Suprapubic skin (tissue), 4 donors: ENCODE measurements around the gene ANKRD18A. TPM values are rescaled to one million over a fixed set of nuclear protein-coding genes. Genes with fewer than 3 reads are reported as not detected.

Source experiments
- DNase-seq, 2 donors: peaks; one replicate each; pipeline ENCODE4 v3.0.0-alpha.2; 2019; ENCODE audit warnings: low spot score in 2 of 2
- H3K27ac ChIP-seq: fragments of 200-600 bp; sonication (generic); one replicate; pipeline ENCODE4 v1.5.1; 2019
- H3K27me3 ChIP-seq: fragments of 200-600 bp; sonication (generic); one replicate; pipeline ENCODE4 v1.5.1; 2019
- H3K36me3 ChIP-seq: fragments of 200-600 bp; sonication (generic); one replicate; pipeline ENCODE4 v1.5.1; 2019
- H3K4me1 ChIP-seq: fragments of 200-600 bp; sonication (generic); one replicate; pipeline ENCODE4 v1.5.1; 2019
- H3K4me3 ChIP-seq: fragments of 200-600 bp; sonication (generic); one replicate; pipeline ENCODE4 v1.5.1; 2019; ENCODE audit warnings: mild to moderate bottlenecking
- H3K9me3 ChIP-seq: fragments of 200-600 bp; sonication (generic); one replicate; pipeline ENCODE4 v1.5.1; 2019
- CTCF ChIP-seq, 2 donors: fragments of 200-600 bp in 1 of 2; fragments of 450-650 bp in 1 of 2; sonication (generic) in 1 of 2; IDR thresholded peaks; one replicate each; pipeline ENCODE4 v1.5.1; 2016 to 2019; ENCODE audit warnings: antibody characterized with exemption in 2 of 2, mild to moderate bottlenecking in 1 of 2, moderate library complexity in 1 of 2
- EP300 ChIP-seq: sonication (generic); formaldehyde crosslinking; IDR thresholded peaks from one replicate; pipeline ENCODE4 v1.6.1; 2017; ENCODE audit warnings: antibody characterized with exemption
- POLR2A ChIP-seq, 2 donors: fragments of 450-650 bp; IDR thresholded peaks; one replicate each; pipeline ENCODE4 v1.6.1; 2017; ENCODE audit warnings: antibody characterized with exemption in 2 of 2, mild to moderate bottlenecking in 2 of 2, moderate library complexity in 2 of 2
- POLR2AphosphoS5 ChIP-seq, 3 donors: sonication (generic); formaldehyde crosslinking; IDR thresholded peaks; one replicate each; pipeline ENCODE4 v1.6.1; 2017; ENCODE audit warnings: antibody characterized with exemption in 3 of 3
- WGBS: methylation state at CpG from one replicate; pipeline ENCODE4 v1.1.5; 2018; 5-methylcytosine and 5-hydroxymethylcytosine counted together
- total RNA-seq, 4 donors: library from RNA; depleted of rRNA; stranded (reverse); fragments of >200 nt; gene quantifications; one replicate each; pipeline ENCODE4 v1.1.0, GENCODE V29; 2016

The ANKRD18A gene
- total RNA-seq, 4 donors from 2014 or later, result 3.1 to 39.0 (median 3.9) TPM

DNA sequence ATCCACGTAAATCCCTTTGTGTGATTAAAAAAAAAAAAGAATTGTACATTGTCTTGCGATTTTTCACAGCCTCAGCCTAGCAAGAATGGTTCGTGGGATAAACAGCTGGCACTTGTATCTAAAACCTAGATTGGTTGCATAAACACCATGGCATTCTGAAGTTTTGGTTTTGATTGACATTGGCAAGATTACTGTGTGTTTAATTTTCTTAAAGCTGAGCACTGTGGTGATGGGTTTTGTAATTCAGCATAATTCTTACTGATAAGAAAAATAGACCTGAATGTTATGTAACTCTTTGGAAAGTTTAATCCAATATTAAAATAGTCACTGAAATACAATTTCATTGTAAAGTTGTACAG, 23.4 kb upstream of the ANKRD18A start:
- H3K27me3 ChIP-seq, result peaks cover 8% of the 10 kb centered on the region
- H3K4me3 ChIP-seq, result no peak overlapping the region
- no peak for DNase-seq
- TF ChIP-seq POLR2AphosphoS5 (IDR thresholded peaks at IDR 0.05) (no peak), EP300 (no peak), CTCF (IDR thresholded peaks at IDR 0.05) (no peak), POLR2A (IDR thresholded peaks at IDR 0.05) (no peak)
- H3K27ac ChIP-seq, result no peak overlapping the region
- no peaks in the 10 kb centered on the region for H3K4me1 ChIP-seq
- 64% methylated on average over 3 of the region's 3 CpGs for WGBS
- H3K36me3 ChIP-seq, result no peaks in the 10 kb centered on the region
- no peaks in the 10 kb centered on the region for H3K9me3 ChIP-seq

DNA sequence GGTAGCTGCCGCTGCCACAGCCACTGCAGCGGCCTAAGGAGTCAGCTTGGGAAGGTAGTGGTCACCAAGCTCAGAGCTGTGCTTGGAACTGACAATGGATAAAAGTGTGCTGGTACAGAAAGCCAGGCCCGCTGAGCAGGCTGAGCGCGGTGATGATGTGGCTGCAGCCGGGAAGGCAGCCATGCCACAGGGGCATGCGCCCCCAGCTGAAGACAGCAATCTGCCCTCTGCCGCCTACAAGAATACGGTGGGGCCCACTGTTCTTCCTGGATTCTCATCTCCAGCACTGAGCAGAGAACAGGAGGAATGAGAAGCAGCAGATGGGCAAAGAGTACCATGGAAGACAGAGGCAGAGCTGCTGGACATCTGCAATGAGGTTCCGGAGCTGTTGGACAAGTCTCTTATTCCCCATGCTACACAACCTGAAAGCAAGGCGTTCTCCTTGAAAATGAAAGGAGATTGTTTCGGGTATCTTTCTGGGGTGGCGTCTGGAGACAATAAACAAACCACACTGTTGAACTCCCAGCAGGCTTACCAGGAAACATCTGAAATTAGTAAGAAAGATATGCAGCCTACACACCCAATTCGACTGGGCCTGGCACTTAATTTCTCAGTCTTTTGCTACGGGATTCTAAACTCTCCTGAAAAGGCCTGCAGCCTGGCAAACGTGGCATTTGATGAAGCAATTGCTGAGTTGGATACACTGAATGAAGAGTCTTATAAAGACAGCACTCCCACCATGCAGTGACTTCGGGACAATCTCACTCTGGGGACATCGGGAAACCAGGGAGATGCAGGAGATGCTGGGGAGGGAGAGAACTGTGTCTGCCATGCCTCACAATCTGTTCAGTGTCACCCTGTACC, 22.8 kb upstream of the ANKRD18A start:
- no peaks in the 10 kb centered on the region for H3K36me3 ChIP-seq
- no peak for DNase-seq
- H3K27me3 ChIP-seq, result peaks cover 8% of the 10 kb centered on the region
- no peaks in the 10 kb centered on the region for H3K4me1 ChIP-seq
- 75% methylated on average over 18 of the region's 18 CpGs for WGBS
- no peaks in the 10 kb centered on the region for H3K9me3 ChIP-seq
- no peak overlapping the region for H3K27ac ChIP-seq
- no peak overlapping the region for H3K4me3 ChIP-seq
- TF ChIP-seq EP300 (no peak), POLR2AphosphoS5 (IDR thresholded peaks at IDR 0.05) (no peak), CTCF (IDR thresholded peaks at IDR 0.05) (no peak), POLR2A (IDR thresholded peaks at IDR 0.05) (no peak)

- H3K27ac ChIP-seq, result no peak overlapping the region
- WGBS, result 62% methylated on average over 12 of the region's 12 CpGs
- H3K4me1 ChIP-seq, result no peaks in the 10 kb centered on the region
- peaks cover 8% of the 10 kb centered on the region for H3K27me3 ChIP-seq
- no peak for DNase-seq
- no peaks in the 10 kb centered on the region for H3K9me3 ChIP-seq
- H3K36me3 ChIP-seq, result no peaks in the 10 kb centered on the region
- no peak for TF ChIP-seq POLR2A (IDR thresholded peaks at IDR 0.05)
- no peak for TF ChIP-seq POLR2AphosphoS5 (IDR thresholded peaks at IDR 0.05)
- TF ChIP-seq CTCF (IDR thresholded peaks at IDR 0.05), result no peak
- TF ChIP-seq EP300, result no peak
- no peak overlapping the region for H3K4me3 ChIP-seq
Measured at GRCh38 chr9:38641985-38642864, 21.8 kb upstream of the ANKRD18A start.

GRCh38 chr9:38641142-38641541, 20.7 kb upstream of the ANKRD18A start:
- Histone ChIP-seq H3K27me3 (peaks cover 11% of the 10 kb centered on the region), H3K9me3 (no peaks in the 10 kb centered on the region), H3K36me3 (no peaks in the 10 kb centered on the region), H3K27ac (no peak overlapping the region), H3K4me3 (no peak overlapping the region), H3K4me1 (no peaks in the 10 kb centered on the region)
- TF ChIP-seq POLR2AphosphoS5 (IDR thresholded peaks at IDR 0.05) (no peak), CTCF (IDR thresholded peaks at IDR 0.05) (no peak), EP300 (no peak), POLR2A (IDR thresholded peaks at IDR 0.05) (no peak)
- DNase-seq, result no peak
- 84% methylated on average over 9 of the region's 9 CpGs for WGBS

DNA sequence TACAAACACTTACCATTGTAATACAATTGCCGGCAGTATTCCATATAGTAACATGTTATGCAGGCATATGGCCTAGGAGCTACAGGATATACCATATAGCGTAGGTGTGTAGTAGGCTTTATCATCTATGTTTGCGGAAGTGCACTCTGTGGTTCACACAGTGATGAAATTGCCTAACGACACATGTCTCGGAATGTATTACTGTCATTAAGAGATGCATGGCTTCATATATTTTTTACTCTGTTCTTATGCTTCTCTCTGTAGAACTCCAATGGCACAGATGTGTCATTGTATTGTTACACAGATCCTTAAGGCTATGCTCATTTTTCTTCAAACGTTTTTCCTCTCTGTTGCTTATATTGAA, 19.2 kb upstream of the ANKRD18A start:
- no peaks in the 10 kb centered on the region for H3K36me3 ChIP-seq
- 82% methylated on average over 6 of the region's 6 CpGs for WGBS
- DNase-seq, result no peak
- no peaks in the 10 kb centered on the region for H3K4me1 ChIP-seq
- no peaks in the 10 kb centered on the region for H3K9me3 ChIP-seq
- H3K27ac ChIP-seq, result no peak overlapping the region
- H3K4me3 ChIP-seq, result no peak overlapping the region
- peaks cover 11% of the 10 kb centered on the region for H3K27me3 ChIP-seq
- TF ChIP-seq POLR2AphosphoS5 (IDR thresholded peaks at IDR 0.05) (no peak), POLR2A (IDR thresholded peaks at IDR 0.05) (no peak), CTCF (IDR thresholded peaks at IDR 0.05) (no peak), EP300 (no peak)
